HG03571 (cell line): ENCODE data around the gene ACOT8.

Source experiments
- ATAC-seq: cut with Tn5 transposase; IDR thresholded peaks from one replicate; pipeline ENCODE4 v1.9.1; 2021; ENCODE audit not compliant: unreplicated experiment

Gene ACOT8

GRCh38 chr20:45857882-45858216, 657 bp upstream of the ACOT8 start:
- ATAC-seq: no peak

GRCh38 chr20:45853484-45853883, 3.7 kb downstream of the ACOT8 start:
- ATAC-seq: no peak

DNA sequence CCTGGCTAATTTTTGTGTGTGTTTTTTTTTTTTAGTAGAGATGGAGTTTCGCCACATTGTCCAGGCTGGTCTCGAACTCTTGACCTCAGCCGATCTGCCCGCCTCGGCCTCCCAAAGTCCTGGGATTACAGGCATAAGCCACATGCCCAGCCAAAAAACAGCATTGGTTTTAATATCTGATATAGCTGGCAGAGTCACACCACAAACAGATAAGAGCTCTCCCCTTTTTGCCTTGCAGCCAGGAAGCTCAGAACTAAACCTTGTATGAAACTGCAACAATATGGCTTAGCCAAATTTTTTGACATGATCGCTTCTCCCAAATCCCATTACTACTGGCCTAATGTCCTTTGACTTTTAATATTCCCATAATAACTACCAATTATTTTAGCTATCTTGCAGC, 4.9 kb downstream of the ACOT8 start:
- no peak for ATAC-seq

DNA sequence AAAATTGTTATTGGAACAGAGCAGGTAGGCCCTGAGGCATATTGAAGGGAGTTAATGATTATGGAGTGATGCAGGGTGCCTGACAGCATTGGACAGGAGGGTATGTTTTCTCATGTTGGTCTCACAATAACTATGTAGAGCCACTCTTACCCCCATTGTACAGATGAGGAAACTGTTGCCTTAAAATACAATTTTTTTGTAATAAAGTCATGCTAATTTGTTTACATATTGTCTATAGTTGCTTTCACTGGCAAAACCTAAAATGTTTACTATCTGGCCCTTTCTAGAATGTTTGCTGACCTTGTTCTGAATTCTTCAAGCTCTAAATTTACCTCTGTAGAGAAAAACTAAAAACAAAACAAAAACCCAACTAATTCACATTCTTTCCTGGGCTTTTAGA, 5.7 kb downstream of the ACOT8 start:
- ATAC-seq: no peak

DNA sequence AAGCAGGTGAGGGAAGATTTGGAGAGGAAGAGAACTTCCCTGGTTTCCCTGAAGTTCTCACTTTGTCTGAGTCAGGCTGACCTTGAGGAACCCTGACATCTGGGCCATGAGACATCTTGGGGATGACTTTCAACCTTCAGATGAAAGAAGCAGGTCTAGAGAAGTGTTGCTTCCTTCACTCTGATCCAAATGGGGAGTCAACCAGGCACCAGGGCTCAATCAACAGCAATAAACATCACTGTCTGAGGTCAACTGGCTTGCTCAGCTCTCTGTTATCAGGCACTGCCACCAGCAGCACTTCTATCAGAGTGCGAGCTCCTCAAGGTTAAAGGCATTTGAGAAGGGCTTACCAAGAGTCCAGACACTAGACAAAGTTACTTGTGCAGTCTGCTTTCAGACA, 6.3 kb downstream of the ACOT8 start:
- ATAC-seq: no peak

DNA sequence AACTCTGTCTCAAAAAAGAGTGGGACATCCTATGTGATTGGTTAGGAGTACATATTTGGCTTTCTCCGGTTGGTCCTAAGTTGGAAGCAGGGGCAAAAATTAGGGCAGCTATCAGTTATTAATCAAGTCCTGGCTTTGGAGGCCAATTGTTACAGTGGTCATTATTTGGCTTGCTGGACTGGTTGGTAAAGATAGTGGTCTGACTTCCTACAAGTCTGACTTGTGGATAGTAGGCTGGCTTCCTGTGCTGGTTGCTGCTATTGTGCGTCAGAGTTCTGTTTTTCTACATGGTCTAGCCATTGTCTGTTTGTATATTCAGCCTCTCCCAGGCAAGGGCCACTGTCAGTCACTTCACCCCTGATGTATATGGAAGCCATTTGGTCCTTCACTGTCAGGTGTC, 7.0 kb downstream of the ACOT8 start:
- ATAC-seq: no peak

DNA sequence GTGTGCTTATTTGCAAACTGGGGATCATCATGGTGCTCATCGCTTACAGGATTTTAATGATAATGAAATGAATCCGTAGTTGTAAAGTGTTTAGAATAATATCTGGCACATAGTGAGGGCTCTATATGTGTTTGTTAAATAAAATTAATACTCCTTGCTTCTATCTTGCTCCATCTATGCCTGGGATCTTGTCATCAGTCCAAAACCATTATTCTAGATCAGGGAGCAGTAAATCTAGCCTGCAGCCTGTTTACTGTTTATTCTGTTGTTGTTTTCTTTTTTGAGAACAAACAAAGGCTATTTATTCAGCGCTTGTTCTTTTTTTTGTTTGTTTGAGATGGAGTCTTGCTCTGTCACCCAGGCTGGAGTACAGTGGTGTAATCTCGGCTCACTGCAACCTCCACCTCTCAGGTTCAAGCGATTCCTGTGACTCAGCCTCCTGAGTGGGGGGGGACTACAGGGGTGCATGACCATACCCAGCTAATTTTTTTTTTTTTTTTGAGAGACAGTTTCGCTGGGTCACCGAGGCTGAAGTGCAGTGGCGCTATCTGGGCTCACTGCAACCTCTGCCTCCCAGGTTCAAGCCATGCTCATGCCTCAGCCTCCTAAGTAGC, 8.1 kb downstream of the ACOT8 start:
- ATAC-seq: no peak

DNA sequence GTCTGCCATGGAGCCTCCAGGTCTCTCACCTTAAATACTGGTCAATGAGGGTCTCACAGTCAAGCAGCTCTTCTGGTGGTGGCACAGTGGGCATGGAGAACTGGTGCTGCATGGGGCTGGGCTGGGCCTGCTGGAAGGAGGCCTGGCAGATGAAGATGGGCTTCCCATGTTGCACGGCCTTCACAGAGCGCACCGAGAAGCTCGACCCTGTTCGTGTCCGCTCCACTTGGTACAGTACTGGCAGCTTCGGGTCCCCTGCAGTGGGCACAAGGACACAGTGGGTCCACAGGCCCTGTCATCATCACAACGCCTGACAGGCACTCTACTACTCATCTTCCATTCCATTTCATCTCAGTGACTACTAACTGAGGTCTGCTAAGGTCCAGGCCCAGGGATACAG, 8.8 kb downstream of the ACOT8 start:
- ATAC-seq: no peak

GRCh38 chr20:45845452-45845851, 11.7 kb downstream of the ACOT8 start:
- ATAC-seq: no peak

GRCh38 chr20:45843506-45843905, 13.7 kb downstream of the ACOT8 start:
- no peak for ATAC-seq

DNA sequence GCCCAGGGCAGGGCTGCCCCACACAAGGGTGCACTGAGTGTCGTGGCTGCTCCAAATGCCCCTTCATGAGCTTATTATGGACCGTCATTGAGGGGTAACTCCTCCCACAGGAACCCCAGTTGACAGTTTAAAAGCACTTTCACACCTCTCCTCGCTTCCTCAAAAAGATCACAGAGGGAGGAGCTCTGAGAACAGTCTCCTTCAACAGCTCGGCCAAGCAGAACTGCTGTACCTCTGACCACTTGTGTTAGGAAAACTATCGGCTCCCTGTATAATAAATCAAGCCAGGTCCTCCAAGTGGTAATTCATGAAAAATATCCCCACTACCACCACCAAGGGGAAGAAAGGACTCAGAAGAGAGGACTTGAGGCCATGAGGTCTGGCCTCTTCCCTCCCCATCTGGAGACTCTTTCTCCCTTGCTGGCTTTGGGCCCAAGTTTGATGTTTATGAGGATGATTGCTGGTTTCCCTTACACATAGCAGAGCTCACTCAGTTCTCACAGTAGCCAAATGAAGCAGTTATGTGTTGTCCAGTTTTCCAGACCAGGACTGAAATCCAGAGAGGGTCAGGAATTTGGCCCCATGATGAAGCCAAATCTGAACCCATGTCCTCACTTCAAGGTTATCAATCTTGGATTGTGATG, 14.9 kb downstream of the ACOT8 start:
- no peak for ATAC-seq

DNA sequence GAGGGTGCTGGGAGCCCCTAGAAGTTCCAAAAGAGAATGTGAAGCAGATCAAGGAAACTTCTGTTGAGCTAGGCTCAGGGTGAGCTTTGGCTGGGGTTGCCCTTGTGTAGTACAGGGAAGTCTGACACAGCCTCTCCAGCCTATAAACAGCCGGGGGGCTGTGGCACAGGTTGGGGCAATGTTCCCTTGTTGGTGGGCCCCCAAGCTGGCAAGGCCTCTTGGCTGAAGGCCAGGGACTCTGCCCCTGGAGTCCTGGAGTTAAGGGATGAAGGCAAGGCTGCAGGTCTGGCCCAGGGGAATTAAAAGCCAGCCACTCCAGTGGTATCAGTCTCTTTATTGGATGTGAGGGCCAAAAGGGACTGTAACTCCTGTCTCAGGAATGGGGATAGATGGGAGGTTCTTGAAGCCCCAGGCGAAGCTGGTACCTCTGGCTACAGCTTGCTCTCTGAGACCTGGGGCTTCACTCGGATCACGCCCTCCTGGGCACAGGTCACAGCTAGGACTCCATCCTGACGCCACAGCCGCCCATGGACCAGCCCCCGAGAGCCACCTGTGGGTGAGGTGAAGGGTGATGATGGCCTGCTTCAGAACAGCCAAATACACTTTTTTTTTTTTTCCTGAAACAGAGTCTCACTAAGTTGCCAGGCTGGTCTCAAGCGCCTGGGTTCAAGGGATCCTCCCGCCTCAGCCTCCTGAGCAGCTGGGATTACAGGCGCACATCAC, 15.6 kb downstream of the ACOT8 start:
- no peak for ATAC-seq

GRCh38 chr20:45840700-45841198, 16.4 kb downstream of the ACOT8 start:
- no peak for ATAC-seq

GRCh38 chr20:45836841-45837240, 20.4 kb downstream of the ACOT8 start:
- no peak for ATAC-seq

- ATAC-seq: no peak
These were observed 21.4 kb downstream of the ACOT8 start for GRCh38 chr20:45835825-45836224.

DNA sequence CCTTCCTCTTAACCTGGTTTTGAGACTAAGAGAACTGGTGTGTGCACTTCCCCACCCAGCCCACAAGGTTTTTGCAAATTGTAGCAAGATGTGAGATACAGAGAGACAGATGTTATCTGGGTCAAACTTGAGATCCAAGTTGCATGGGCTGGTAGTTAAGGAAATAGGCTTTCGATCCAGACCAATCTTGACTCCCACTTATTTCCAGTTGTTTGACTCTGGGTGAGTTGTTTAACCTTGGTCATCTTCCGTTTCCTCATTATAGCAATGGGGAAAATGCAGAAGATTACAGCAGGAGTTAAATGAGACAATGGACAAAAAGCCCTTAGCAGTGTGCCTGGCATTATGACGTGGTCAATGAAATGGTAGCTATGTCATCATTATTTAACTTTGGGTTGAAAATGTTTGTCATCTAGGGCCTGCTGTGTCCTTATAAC, 21.8 kb downstream of the ACOT8 start:
- no peak for ATAC-seq

GRCh38 chr20:45834797-45835161, 22.4 kb downstream of the ACOT8 start:
- ATAC-seq: no peak

- ATAC-seq: no peak
These were observed 23.1 kb downstream of the ACOT8 start for GRCh38 chr20:45833883-45834796.

- no peak for ATAC-seq
These were observed 23.9 kb downstream of the ACOT8 start, which contains the start of gene SNX21 for GRCh38 chr20:45833030-45833882. SNX21 (plus strand) TSS chr20:45833799; CDS start chr20:45833920, 121 bp downstream.

- no peak for ATAC-seq
These were observed 24.6 kb downstream of the ACOT8 start for GRCh38 chr20:45832619-45833018.
